Measurements from ENCODE around the gene ENO3.

DNA sequence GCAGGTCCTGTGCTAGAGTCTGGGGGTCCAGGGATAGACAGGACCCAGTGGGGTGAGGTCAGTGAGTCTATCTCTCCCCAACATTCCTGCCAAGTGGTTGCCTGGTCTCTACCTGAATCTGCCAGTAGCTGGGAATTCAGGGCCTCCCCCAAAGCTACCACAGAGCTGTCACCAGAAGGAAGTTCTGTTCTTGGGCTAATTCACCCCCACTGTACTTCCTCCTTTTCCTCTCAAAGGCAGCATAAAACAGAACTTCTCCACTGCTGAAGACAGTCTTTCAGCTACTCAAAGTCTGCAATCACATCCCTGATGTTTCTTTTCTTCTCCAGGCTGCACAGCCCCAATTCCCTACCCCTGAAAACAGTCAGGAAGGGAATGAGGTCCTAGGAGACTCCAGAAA lies 27.8 kb downstream of the ENO3 start:
- no peak for TF ChIP-seq CTCF (IDR thresholded peaks at IDR 0.05)
- no peak for TF ChIP-seq POLR2A (IDR thresholded peaks at IDR 0.05)

Data from thyroid gland (tissue), 4 donors.